Measurements from ENCODE around the gene AK8. TPM values are rescaled to one million over a fixed set of nuclear protein-coding genes. Genes with fewer than 3 reads are reported as not detected.

Gene AK8
- total and polyA plus RNA-seq, 11 donors = 0.61 to 1.4 TPM; not detected in 9

DNA sequence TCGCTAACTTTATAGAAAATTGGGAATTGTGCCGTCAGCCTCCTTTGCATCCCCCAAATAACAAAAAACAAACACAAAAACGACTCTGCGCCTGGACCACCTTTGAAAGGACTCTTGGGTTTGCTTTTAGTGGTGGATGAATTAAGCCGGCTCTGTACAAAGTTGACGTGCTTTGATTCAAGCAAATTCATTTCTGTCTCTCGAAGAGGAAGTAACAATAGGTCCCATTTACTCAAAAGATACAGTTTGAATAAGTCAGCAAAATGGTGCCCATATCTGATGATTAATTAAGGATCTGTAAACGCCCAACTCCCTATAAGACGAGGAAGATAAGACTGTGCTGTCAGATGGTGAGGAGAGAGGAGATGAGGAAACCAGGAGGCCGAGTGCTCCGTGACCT, 67.8 kb downstream of the AK8 start:
- no peaks in the 10 kb centered on the region for H3K4me1 ChIP-seq
- H3K36me3 ChIP-seq = no peaks in the 10 kb centered on the region
- H3K27ac ChIP-seq = no peak overlapping the region
- DNase-seq = no peak
- no peak for ATAC-seq
- no peaks in the 10 kb centered on the region for H3K27me3 ChIP-seq
- no peak overlapping the region for H3K4me3 ChIP-seq
- intact Hi-C loops (cut with DNase I) = loop anchor here in 1 of 10 donors (10.0 kb wide), 1 partner anchor 84 kb away; no protein-coding TSS in a partner anchor
- 76 to 81% (median 79%) methylated on average over 11 of the region's 11 CpGs for WGBS, 4 donors
- no peak for TF ChIP-seq POLR2A (IDR thresholded peaks at IDR 0.05)
- TF ChIP-seq, protein P1, sequence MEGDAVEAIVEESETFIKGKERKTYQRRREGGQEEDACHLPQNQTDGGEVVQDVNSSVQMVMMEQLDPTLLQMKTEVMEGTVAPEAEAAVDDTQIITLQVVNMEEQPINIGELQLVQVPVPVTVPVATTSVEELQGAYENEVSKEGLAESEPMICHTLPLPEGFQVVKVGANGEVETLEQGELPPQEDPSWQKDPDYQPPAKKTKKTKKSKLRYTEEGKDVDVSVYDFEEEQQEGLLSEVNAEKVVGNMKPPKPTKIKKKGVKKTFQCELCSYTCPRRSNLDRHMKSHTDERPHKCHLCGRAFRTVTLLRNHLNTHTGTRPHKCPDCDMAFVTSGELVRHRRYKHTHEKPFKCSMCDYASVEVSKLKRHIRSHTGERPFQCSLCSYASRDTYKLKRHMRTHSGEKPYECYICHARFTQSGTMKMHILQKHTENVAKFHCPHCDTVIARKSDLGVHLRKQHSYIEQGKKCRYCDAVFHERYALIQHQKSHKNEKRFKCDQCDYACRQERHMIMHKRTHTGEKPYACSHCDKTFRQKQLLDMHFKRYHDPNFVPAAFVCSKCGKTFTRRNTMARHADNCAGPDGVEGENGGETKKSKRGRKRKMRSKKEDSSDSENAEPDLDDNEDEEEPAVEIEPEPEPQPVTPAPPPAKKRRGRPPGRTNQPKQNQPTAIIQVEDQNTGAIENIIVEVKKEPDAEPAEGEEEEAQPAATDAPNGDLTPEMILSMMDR (IDR thresholded peaks at IDR 0.05) = no peak
- no peaks in the 10 kb centered on the region for H3K9me3 ChIP-seq

DNA sequence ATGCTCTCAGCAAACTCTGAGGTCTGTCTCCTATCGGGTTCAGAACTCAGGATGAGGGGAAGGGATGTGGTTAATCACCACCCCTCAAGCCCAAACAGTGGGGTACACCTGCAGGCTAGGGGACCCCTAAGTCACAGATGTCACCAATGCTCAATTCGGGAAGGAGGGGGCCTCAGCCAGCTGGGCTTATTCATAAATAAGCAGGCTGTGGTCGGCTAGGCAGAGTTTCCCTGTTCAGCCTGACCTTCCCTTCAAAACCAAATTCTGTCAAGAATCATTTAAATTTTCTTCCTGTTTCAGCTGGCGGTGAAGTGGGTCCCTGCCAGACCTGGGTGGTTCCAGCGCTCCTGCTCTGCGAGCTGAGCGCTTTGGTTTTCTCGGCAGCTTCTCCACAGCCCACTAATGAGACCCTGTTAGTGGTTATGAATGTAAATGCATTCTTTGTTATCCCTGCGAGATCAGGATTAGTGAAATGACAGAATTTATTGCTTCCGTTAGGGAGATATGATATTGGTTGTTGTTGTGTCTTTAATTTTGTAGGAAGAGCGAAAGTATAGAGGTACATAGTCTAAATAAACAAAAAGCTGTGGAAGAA, 68.3 kb downstream of the AK8 start:
- Histone ChIP-seq H3K36me3 (no peaks in the 10 kb centered on the region), H3K27ac (no peak overlapping the region), H3K9me3 (no peaks in the 10 kb centered on the region), H3K4me3 (no peak overlapping the region), H3K4me1 (no peaks in the 10 kb centered on the region), H3K27me3 (no peaks in the 10 kb centered on the region)
- 70 to 78% (median 75%) methylated on average over 11 of the region's 11 CpGs for WGBS, 4 donors
- TF ChIP-seq, protein P1 (IDR thresholded peaks at IDR 0.05) = no peak
- no peak for TF ChIP-seq POLR2A (IDR thresholded peaks at IDR 0.05)
- ATAC-seq (no peak), DNase-seq (no peak)
- intact Hi-C loops (cut with DNase I) = loop anchor here in 4 of 10 donors (10.0 kb wide), 4 partner anchors 85 to 395 kb away; partner anchors contain the start of genes GFI1B (in 3 of the 4) and CFAP77 (in 1 of the 4)

DNA sequence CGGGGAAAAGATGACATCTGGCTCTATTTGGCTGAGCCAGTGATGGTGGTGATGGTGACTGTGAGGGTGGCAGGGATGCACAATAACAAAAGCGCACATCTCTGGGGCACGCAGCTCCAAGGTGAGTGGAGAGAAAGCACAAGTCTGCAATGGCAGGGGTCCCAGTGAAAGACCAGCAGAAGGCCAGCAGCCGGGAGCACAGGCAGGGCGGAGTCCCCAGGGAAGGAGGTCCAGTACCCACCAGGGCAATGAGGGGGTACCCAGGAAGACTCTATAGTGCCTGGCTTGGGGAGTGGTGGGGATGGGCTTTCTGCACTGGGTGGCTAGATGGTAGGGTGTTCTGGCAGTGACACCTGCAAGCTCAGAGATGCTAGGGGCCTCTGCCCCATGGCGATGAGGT, 69.4 kb downstream of the AK8 start:
- DNase-seq (no peak), ATAC-seq (no peak)
- Histone ChIP-seq H3K36me3 (no peaks in the 10 kb centered on the region), H3K4me3 (no peak overlapping the region), H3K27ac (no peak overlapping the region), H3K9me3 (no peaks in the 10 kb centered on the region), H3K27me3 (peaks cover 0 to 5% (median 0%) of the 10 kb centered on the region in 9 donors), H3K4me1 (no peaks in the 10 kb centered on the region)
- intact Hi-C loops (cut with DNase I) = loop anchor here in 4 of 10 donors (10.0 kb wide), 3 partner anchors 166 to 394 kb away; partner anchors contain the start of genes GFI1B (in 3 of the 4) and CFAP77 (in 1 of the 4)
- WGBS, 4 donors = 74 to 82% (median 81%) methylated on average over 5 to 6 of the region's 6 CpGs
- no peak for TF ChIP-seq POLR2A (IDR thresholded peaks at IDR 0.05)
- TF ChIP-seq, protein P1 (IDR thresholded peaks at IDR 0.05) = no peak

DNA sequence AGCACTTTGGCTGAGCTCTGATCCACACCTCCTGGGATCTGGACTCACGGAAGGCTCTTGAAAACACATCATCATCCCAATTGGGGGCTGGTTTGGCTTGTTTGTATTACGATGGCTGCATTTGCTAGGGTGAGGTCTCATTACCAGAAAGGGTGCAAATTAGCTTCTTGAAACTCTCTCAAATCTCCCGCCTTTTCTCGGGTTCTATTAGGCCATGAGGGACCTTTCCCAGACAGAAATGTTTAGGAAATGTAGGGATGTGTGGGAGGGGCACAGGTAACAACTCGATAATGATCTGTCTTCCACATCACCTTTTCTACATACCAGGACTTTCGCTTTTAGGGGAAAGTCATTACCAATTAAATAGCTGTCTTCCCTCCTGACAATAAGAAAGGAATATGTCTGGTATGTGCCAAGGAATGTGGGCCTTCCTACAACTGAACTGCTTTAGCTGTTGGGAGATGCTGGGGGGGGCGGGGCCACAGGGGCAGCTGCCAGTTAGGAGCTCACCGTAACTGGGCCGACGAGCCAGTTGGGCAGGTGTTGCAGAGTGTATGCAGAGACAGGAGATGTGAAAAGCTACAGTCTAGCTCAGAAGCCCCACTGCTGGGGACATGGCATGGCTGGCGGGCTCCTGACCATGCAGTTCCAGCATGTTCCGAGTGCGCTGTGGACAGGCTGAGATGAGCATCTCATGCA, 71.2 kb downstream of the AK8 start:
- no peak for TF ChIP-seq POLR2A (IDR thresholded peaks at IDR 0.05)
- TF ChIP-seq, protein P1 (IDR thresholded peaks at IDR 0.05) = no peak
- no peaks in the 10 kb centered on the region for H3K9me3 ChIP-seq
- H3K27me3 ChIP-seq = peaks cover 0 to 8% (median 0%) of the 10 kb centered on the region in 9 donors
- DNase-seq (no peak), ATAC-seq (no peak)
- H3K27ac ChIP-seq = no peak overlapping the region
- no peaks in the 10 kb centered on the region for H3K4me1 ChIP-seq
- no peaks in the 10 kb centered on the region for H3K36me3 ChIP-seq
- intact Hi-C loops (cut with DNase I) = loop anchor here in 4 of 10 donors (10.0 kb wide), 3 partner anchors 168 to 392 kb away; partner anchors contain the start of genes GFI1B (in 3 of the 4) and CFAP77 (in 1 of the 4)
- WGBS, 4 donors = 57 to 65% (median 60%) methylated on average over 10 to 13 of the region's 13 CpGs
- H3K4me3 ChIP-seq = no peak overlapping the region
